SK-N-MC (cell line): Measurements from ENCODE around the gene GSTT2B.
"Not testable (repeated sequence)": the region's sequence is repeated elsewhere in the genome, so short reads cannot be mapped to it uniquely, and the experiment has no call there.

Experiments
- DNase-seq: peaks from one replicate; pipeline ENCODE4 v3.0.0-alpha.2; 2011; ENCODE audit warnings: low read depth, low spot score
- H3K27ac ChIP-seq: fragments of 200-600 bp; sonication (generic); 2 replicates; pipeline ENCODE4 v1.5.1; 2016; ENCODE audit warnings: mixed run types
- H3K36me3 ChIP-seq: fragments of 200-600 bp; sonication (generic); 2 replicates; pipeline ENCODE4 v1.6.1; 2017; ENCODE audit warnings: antibody characterized with exemption, low read length, mixed read lengths; ENCODE audit not compliant: insufficient read depth
- H3K4me3 ChIP-seq: fragments of 200-600 bp; sonication (generic); 2 replicates; pipeline ENCODE4 v1.5.1; 2016
- H3K9ac ChIP-seq: fragments of 200-600 bp; sonication (generic); 2 replicates; pipeline ENCODE4 v1.8.0; 2017; ENCODE audit warnings: mixed run types, mixed read lengths; ENCODE audit not compliant: insufficient read length
- H3K9me3 ChIP-seq: fragments of 200-600 bp; sonication (generic); 2 replicates; pipeline ENCODE4 v1.6.1; 2017; ENCODE audit warnings: low read depth, mild to moderate bottlenecking, antibody characterized with exemption, low read length, moderate library complexity, mixed read lengths
- EZH2 ChIP-seq: fragments of 200-600 bp; sonication (generic); IDR thresholded peaks from one replicate; pipeline ENCODE4 v1.6.1; 2017; ENCODE audit warnings: antibody characterized with exemption
- FOXP2 ChIP-seq: optimal IDR thresholded peaks from 2 replicates; pipeline ENCODE3; 2011; ENCODE audit warnings: mild to moderate bottlenecking, moderate library complexity; ENCODE audit not compliant: insufficient read depth; ENCODE audit errors: extremely low read length, control extremely low read depth
- POLR2AphosphoS5 ChIP-seq: IDR thresholded peaks from 2 replicates; pipeline ENCODE4 v1.6.1; 2012; ENCODE audit warnings: mild to moderate bottlenecking, low read depth, low read length, borderline replicate concordance

Gene GSTT2B

GRCh38 chr22:24005201-24005600 is 44.2 kb upstream of the GSTT2B start, which contains the start of gene GSTT4:
Gene GSTT4, minus strand, starts transcription at chr22:24005453. Its CDS starts 97 bp downstream, at chr22:24005356.
- no peak for DNase-seq
- no peak within 1 kb of the TSS for H3K27ac ChIP-seq

DNA sequence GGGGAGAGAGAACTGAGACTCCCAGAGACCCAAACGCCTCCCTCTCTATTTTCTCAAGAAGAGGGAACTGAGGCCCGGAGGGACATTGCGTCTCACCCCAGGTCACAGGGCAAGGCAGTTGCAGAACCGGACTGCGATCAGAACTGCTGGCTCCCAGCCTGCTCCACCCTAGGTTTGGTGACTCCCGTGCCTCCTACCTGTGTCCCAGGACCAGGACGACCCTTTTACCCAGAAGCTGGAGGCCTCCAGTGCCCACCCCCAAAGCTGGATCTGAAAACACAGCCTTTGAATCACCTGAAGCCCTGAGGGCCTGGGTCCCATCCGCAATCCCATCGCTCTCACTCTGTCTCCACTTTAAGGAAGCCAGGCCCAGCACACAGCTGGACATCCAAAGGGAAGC is 42.9 kb upstream of the GSTT2B start:
- H3K27ac ChIP-seq = no peak overlapping the region
- TF ChIP-seq POLR2AphosphoS5 (no peak), FOXP2 (no peak), EZH2 (no peak)
- no peak for DNase-seq

More at GRCh38 chr22:24005201-24005600, 44.2 kb upstream of the GSTT2B start, which contains the start of gene GSTT4:
- TF ChIP-seq EZH2 = no peak
- no peak for TF ChIP-seq POLR2AphosphoS5
- TF ChIP-seq FOXP2 = no peak
- Histone ChIP-seq H3K9ac (no peak within 1 kb of the TSS), H3K9me3 (no peaks in the 10 kb centered on the region), H3K36me3 (no peaks in the 10 kb centered on the region), H3K4me3 (no peak within 1 kb of the TSS)

GRCh38 chr22:24002851-24003250 is 41.9 kb upstream of the GSTT2B start:
- TF ChIP-seq EZH2 = no peak
- TF ChIP-seq POLR2AphosphoS5 = no peak
- no peak for TF ChIP-seq FOXP2
- Histone ChIP-seq H3K9me3 (no peaks in the 10 kb centered on the region), H3K4me3 (no peak overlapping the region), H3K27ac (no peak overlapping the region), H3K36me3 (no peaks in the 10 kb centered on the region), H3K9ac (no peak overlapping the region)
- DNase-seq = no peak

More for the DNA sequence above, 42.9 kb upstream of the GSTT2B start:
- no peak overlapping the region for H3K9ac ChIP-seq
- H3K36me3 ChIP-seq = no peaks in the 10 kb centered on the region
- no peaks in the 10 kb centered on the region for H3K9me3 ChIP-seq
- H3K4me3 ChIP-seq = no peak overlapping the region

DNA sequence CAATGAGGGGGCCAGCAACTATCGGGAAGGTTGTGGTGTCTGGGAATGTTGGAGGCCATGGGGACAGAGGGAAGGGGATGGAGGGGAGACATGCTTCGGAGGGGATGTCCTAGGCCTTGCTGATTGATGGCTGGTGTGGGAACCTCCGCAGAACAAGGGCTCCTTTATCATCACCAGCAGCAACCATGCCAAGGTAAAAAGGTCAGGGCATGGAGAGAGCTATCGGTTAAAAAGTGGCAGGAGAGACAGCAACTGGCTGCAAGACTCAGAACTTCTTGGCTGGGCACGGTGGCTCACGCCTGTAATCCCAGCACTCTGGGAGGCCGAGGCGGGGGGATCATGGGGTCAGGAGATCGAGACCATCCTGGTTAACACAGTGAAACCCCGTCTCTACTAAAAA is 41.3 kb upstream of the GSTT2B start:
- Histone ChIP-seq H3K9ac (no peak overlapping the region), H3K9me3 (no peaks in the 10 kb centered on the region), H3K27ac (no peak overlapping the region), H3K4me3 (no peak overlapping the region), H3K36me3 (no peaks in the 10 kb centered on the region)
- TF ChIP-seq POLR2AphosphoS5 = no peak
- no peak for TF ChIP-seq EZH2
- TF ChIP-seq FOXP2 = no peak
- no peak for DNase-seq

- Histone ChIP-seq H3K9ac (no peak overlapping the region), H3K36me3 (no peaks in the 10 kb centered on the region), H3K27ac (no peak overlapping the region), H3K9me3 (no peaks in the 10 kb centered on the region), H3K4me3 (no peak overlapping the region)
- no peak for DNase-seq
- TF ChIP-seq EZH2 (no peak), FOXP2 (no peak), POLR2AphosphoS5 (no peak)
Measured at GRCh38 chr22:24001314-24001713, 40.3 kb upstream of the GSTT2B start.

- not testable (repeated sequence) for H3K27ac ChIP-seq, H3K36me3 ChIP-seq, H3K4me3 ChIP-seq, DNase-seq, H3K9ac ChIP-seq, H3K9me3 ChIP-seq
Measured at GRCh38 chr22:23999779-24000178, 38.8 kb upstream of the GSTT2B start.

DNA sequence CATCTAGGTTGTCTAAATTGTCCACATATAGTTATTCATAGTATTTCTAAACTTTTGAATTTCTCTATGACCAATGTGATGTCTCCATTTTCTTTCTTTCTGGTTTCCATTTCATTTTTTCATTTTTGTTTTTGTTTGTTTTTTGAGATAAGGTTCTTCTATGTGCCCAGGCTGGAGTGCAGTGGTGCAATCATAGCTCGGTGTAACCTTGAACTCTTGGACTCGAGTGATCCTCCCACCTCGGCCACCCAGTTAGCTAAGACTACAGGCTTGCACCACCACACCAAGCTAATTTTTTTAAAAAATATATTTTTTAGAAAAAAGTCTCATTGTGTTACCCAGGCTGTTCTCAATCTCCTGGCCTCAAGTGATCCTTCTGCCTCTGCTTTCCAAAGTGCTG is 36.1 kb upstream of the GSTT2B start:
- Histone ChIP-seq H3K9ac (no peak overlapping the region), H3K27ac (no peak overlapping the region), H3K9me3 (no peaks in the 10 kb centered on the region), H3K4me3 (no peak overlapping the region), H3K36me3 (no peaks in the 10 kb centered on the region)
- TF ChIP-seq POLR2AphosphoS5 (no peak), EZH2 (no peak), FOXP2 (no peak)
- DNase-seq = no peak

- not testable (repeated sequence) for DNase-seq, H3K9ac ChIP-seq, H3K36me3 ChIP-seq, H3K9me3 ChIP-seq, H3K4me3 ChIP-seq, H3K27ac ChIP-seq
Measured at GRCh38 chr22:23993581-23994177, 32.7 kb upstream of the GSTT2B start.

GRCh38 chr22:23993080-23993479 is 32.1 kb upstream of the GSTT2B start:
- H3K4me3 ChIP-seq, H3K36me3 ChIP-seq, H3K27ac ChIP-seq, H3K9ac ChIP-seq, H3K9me3 ChIP-seq, DNase-seq: not testable (repeated sequence)

DNA sequence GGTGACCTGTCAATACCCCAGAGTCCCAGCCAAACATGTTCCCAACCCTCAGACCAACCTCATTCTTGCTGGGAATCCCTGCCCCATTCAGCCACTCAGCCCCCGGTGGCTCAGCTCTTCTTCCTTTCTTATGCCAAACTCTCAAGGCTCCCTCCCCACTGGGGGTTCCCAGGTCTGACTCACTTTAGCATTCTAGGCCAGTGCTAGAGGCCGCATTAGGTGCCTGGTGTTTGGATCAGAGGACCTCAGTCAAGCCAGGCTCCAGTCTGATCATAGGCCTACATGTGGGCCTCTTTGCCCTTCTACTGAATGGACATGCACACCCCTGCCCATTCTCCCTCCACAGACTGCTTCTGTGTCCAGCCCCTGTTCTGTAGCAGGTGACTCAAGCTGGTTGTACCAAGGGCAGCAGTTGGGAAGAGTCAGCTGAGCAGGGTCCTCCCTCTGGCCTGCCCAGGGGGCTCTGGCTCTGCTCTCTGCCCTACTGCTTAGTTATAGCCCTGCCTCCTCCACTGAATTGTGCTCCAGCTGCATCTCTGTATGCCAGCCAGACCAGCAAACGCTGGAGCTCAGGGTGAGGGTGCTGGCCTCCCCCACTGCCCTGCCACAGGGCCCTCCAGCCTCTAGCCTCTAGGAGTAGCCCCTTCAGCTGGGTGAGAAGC is 28.7 kb upstream of the GSTT2B start:
- H3K9ac ChIP-seq, DNase-seq, H3K27ac ChIP-seq, H3K36me3 ChIP-seq, H3K9me3 ChIP-seq, H3K4me3 ChIP-seq: not testable (repeated sequence)

- DNase-seq, H3K9ac ChIP-seq, H3K27ac ChIP-seq, H3K9me3 ChIP-seq, H3K4me3 ChIP-seq, H3K36me3 ChIP-seq: not testable (repeated sequence)
Measured at GRCh38 chr22:23986538-23987178, 25.7 kb upstream of the GSTT2B start.

- not testable (repeated sequence) for H3K36me3 ChIP-seq, H3K4me3 ChIP-seq, DNase-seq, H3K27ac ChIP-seq, H3K9me3 ChIP-seq, H3K9ac ChIP-seq
Measured at GRCh38 chr22:23986089-23986488, 25.1 kb upstream of the GSTT2B start.
